ENCODE data around the gene GDAP1L1.

GDAP1L1 gene

GRCh38 chr20:44282192-44282591 lies 35.1 kb downstream of the GDAP1L1 start:
- DNase-seq (ENCODE audit: low read depth), result no peak
- H3K4me3 ChIP-seq (ENCODE audit: control insufficient read depth, low read depth, low read length), result no peak overlapping the region
- TF ChIP-seq CTCF (conservative IDR thresholded peaks at IDR 0.05; ENCODE audit: control insufficient read depth, insufficient read depth, low read depth, low read length), result no peak

GRCh38 chr20:44284032-44284431 lies 36.9 kb downstream of the GDAP1L1 start:
- H3K4me3 ChIP-seq (ENCODE audit: control insufficient read depth, low read depth, low read length), result no peak overlapping the region
- no peak for TF ChIP-seq CTCF (conservative IDR thresholded peaks at IDR 0.05; ENCODE audit: control insufficient read depth, insufficient read depth, low read depth, low read length)
- peak; percentile 12 for DNase-seq (ENCODE audit: low read depth)

- no peak for TF ChIP-seq CTCF (conservative IDR thresholded peaks at IDR 0.05; ENCODE audit: control insufficient read depth, insufficient read depth, low read depth, low read length)
- DNase-seq (ENCODE audit: low read depth), result peak; percentile 34
- no peak overlapping the region for H3K4me3 ChIP-seq (ENCODE audit: control insufficient read depth, low read depth, low read length)
Observed at GRCh38 chr20:44287272-44288097, 40.4 kb downstream of the GDAP1L1 start.

- no peak for DNase-seq (ENCODE audit: low read depth)
- no peak overlapping the region for H3K4me3 ChIP-seq (ENCODE audit: control insufficient read depth, low read depth, low read length)
- no peak for TF ChIP-seq CTCF (conservative IDR thresholded peaks at IDR 0.05; ENCODE audit: control insufficient read depth, insufficient read depth, low read depth, low read length)
Observed at GRCh38 chr20:44288252-44288651, 41.1 kb downstream of the GDAP1L1 start.

GRCh38 chr20:44291754-44292153 lies 44.6 kb downstream of the GDAP1L1 start:
- DNase-seq (ENCODE audit: low read depth), result no peak
- no peak for TF ChIP-seq CTCF (conservative IDR thresholded peaks at IDR 0.05; ENCODE audit: control insufficient read depth, insufficient read depth, low read depth, low read length)
- no peak overlapping the region for H3K4me3 ChIP-seq (ENCODE audit: control insufficient read depth, low read depth, low read length)

GRCh38 chr20:44296011-44296410 lies 48.9 kb downstream of the GDAP1L1 start:
- TF ChIP-seq CTCF (conservative IDR thresholded peaks at IDR 0.05; ENCODE audit: control insufficient read depth, insufficient read depth, low read depth, low read length), result no peak
- DNase-seq (ENCODE audit: low read depth), result no peak
- H3K4me3 ChIP-seq (ENCODE audit: control insufficient read depth, low read depth, low read length), result no peak overlapping the region

Data from fibroblast of mammary gland (primary cell).